T-helper 2 cell treated with Interferon-gamma antibody and Interleukin-4, amounts not matched to agents 100 ng/mL and 5 ng/mL, for 36 hours (primary cell): ENCODE results near the gene TMTC1. TPM values are rescaled to one million over a fixed set of nuclear protein-coding genes. Genes with fewer than 3 reads are reported as not detected.

Source experiments
- intact Hi-C: fragments of 100-400 bp; cut with micrococcal nuclease; formaldehyde crosslinking; loops from one replicate; pipeline ENCODE4 v1.15.1; 2023
- total RNA-seq: library from RNA; stranded (reverse); gene quantifications from 2 replicates; pipeline ENCODE4 v1.2.3, GENCODE V29; 2022

TMTC1 gene
- total RNA-seq, 1 donor from 2014 or later, result 0.39 TPM

- intact Hi-C loops, result no loop called here
Measured at GRCh38 chr12:29617407-29617803, 166.3 kb downstream of the TMTC1 start.

DNA sequence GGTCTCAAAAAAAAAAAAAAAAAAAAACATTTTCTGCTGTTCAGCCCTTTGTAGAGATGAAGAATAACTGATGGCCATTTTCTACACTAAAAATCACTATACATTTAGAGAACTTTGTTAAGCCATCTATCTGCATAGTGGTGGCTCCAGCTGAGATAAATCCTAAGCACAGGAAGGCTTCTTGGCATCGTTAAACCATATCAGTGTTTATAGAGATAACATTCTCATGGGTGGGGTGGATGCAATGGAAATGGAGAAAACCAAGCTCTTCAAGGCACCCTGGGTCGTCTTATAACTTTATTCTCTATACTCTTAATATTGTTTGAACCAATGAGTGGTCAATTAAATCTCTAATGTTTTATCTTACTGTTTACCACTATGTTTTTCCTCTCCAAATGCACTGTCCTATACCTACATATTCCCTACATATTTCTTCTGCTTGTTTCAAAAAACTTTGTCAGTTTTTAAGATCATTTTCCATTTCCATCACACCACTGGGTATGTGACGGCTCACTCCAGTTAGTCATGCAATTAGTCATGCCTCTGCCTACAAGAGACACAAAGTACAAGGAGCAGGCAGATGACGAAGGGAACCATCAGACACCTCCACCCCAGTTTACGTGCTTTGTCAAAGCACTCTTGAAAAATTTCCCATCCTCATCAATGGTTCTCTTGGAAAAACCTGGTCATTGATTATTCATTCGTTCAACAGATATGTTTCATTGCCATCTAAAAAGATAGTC lies 166.9 kb downstream of the TMTC1 start:
- intact Hi-C loops, result no loop called here

- intact Hi-C loops, result no loop called here
Measured at GRCh38 chr12:29614694-29615325, 168.9 kb downstream of the TMTC1 start.

GRCh38 chr12:29612912-29613311 lies 170.8 kb downstream of the TMTC1 start:
- intact Hi-C loops, result no loop called here

GRCh38 chr12:29611906-29612305 lies 171.8 kb downstream of the TMTC1 start:
- intact Hi-C loops, result no loop called here

GRCh38 chr12:29610473-29611170 lies 173.1 kb downstream of the TMTC1 start:
- intact Hi-C loops, result no loop called here

DNA sequence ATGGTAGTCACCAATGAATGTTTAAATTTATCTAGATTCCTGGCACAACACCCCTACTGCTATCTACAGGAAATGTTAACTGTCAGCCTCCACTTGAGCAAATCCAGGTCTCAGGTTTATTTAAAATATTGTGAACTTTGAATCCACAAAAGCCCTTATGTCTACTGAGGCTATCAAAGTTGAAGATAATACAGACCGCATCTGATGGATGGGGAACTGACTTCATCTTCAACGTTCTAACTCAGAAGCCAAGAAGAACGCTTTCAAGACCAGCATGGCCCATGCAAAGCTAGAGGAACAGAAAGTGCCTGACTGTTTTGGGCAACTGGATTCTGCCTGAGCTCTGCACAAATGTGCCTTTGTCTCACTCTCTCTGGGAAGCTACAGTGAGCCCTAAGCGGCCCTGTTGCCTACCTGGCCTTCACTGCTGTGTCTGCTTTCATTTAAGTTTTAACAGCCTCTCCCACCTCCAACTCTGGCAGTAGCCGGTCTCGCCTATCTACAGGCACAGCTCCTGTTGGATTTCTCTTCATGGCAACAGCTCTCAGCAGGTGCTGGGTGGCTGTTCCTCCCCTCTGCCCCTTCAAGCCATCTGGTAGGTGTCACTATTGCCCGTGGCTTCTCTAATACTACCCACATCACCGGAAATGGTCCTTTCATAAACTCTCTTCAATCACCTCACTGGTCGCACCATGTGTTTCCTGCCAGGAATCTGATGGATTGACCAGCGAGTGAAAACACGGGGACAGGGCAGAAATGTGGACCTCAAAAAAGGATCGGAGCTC lies 174.1 kb downstream of the TMTC1 start:
- intact Hi-C loops, result no loop called here

DNA sequence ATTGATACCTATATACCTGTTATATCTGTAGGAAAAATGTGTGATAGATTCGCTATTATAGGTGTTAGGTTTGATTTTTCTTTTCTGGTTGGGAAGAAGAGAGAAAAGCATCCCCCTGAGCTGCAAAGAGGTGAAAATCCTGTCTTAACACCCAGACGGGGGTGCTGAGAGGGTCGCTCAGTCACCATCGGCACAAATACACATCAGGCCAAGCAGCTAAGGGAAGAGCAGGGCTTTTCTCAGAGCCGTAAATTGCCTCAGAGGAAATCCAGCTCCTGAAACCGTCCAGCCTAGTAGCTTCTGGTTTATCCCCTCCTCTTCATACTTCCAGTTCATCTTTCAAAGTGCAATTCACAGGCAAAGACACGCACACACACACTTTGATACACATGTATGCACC lies 175.2 kb downstream of the TMTC1 start:
- intact Hi-C loops, result no loop called here

DNA sequence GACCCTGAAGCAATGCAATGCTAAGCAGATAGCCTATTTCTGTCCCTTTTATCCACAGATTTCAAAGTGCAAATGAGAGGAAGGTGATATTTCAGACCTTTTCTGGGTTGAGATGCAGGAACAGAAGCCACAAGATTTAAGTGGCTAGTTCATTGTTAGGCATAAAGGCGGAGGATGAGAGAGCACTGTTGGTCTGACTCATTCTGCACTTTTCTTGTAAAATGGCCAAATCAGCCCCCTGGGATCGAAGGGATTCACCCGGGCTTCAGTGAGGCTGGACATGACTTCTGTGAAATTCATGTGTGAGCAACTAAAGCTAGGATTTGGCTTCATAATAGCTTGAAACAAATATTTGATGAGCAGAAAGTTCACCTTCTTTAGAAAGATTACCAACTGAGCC lies 184.4 kb downstream of the TMTC1 start:
- intact Hi-C loops, result no loop called here

DNA sequence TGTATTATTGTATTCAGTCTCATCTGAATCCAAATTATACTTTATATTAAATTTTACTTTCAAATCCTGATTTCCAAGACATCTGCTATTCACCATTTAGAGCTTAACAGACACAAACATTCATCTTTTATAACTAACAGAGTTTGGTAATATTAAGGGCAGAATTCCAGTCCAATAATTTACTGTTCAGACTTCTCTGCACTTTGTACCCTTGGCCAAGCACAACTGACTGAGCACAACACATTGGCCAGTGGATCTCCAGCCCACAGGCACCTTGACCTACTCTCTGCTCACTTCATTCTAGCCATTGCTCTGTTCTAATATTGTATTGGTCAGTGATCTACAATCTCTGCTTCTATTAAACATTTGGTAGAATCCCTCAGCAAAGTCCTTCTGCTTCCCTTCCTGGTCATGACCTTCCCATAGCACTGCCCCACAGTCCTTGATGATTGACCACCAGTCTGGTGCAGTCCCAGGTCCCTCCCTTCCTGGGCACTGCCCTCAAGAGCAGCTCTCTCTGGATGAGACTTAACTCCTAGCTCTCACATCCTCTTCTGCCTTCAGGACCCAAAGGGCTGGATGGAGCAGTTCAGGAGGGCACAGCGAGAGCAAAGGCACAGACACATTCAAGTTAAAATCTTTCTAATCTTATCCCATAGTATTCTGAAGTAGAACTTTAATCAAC lies 188.5 kb downstream of the TMTC1 start:
- intact Hi-C loops, result no loop called here

DNA sequence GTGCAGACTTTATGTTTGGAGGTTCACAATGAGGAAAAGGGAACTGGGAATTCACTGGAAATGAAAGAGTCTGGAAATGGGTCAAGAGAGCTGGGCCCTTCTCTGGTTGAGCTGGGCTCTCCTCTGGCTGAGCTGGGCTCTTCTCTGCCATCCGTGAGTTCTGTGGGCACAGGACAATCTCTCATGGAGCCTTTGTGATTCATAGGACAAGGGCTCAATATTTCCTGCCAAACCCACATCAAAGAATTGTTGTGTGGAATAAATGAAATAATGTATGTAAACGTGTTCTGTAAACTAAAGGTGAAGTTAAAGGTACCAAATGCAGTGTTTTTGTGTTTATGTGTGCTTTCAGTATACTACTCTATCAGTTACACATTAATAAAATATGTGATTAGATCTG lies 190.7 kb downstream of the TMTC1 start:
- intact Hi-C loops, result no loop called here

GRCh38 chr12:29591140-29592020 lies 192.4 kb downstream of the TMTC1 start:
- intact Hi-C loops, result no loop called here

DNA sequence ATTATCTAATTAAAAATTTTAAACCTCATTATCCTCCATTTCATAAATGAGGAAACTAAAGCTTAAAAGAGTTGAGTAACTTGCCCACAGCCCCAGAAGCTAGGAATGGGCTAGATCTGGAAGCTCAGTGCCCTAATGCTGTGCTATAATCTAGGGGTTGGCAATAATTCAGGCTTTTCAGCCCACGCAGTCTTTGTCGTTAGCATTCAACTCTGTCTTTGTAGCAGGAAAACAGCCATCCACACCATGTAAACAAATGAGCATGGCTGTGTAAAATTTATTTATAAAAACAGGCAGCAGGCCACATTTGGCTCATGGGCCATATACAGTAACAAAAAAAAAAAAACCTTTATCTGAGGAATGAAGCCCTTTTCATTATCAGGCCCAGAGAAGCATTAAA lies 193.9 kb downstream of the TMTC1 start:
- intact Hi-C loops, result no loop called here

DNA sequence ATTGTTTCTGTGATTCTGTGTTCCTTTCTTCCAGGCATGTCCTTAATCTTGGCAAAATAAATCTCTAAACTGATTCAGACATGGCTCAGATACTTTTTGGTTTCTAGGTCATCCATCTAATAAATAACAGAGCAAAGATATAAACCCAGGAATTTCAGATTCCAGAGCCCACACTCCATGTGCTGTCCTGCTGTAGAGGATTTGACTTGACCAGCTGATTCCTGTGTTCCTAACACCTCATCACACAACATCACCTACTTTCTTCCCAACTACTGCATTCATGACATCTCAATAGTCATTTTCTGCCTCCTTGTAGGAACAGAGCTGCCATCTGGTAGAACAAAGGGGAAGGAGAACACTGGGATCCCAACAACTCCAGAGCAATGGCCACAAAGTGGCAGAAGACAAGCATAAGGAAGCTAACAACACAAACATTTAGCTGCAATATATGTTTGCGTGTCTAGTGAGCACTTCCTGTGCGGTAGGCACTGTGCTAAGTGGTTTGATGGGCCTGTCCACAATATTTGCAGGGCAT lies 194.4 kb downstream of the TMTC1 start:
- intact Hi-C loops, result no loop called here

- intact Hi-C loops, result no loop called here
Measured at GRCh38 chr12:29582677-29583272, 201.0 kb downstream of the TMTC1 start.

DNA sequence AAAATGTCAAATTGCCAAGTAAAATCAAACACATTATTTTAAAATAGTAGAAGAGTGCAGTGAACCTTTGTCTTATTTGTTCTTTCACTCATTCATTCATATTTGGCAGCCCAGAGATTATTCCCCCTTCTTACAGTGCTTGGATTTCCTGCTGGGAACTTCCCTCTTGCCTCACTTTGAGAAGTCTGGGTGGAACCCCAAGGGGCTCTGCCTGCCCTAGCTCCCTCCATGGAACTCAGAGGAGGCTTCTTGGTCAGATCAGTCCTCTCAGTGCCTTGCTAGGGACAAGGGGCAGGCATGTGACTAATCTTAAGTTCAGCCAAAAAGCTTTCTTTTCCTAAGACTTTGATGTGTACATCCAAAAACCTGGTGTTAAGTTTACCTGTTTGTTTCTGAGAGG lies 201.6 kb downstream of the TMTC1 start:
- intact Hi-C loops, result no loop called here

DNA sequence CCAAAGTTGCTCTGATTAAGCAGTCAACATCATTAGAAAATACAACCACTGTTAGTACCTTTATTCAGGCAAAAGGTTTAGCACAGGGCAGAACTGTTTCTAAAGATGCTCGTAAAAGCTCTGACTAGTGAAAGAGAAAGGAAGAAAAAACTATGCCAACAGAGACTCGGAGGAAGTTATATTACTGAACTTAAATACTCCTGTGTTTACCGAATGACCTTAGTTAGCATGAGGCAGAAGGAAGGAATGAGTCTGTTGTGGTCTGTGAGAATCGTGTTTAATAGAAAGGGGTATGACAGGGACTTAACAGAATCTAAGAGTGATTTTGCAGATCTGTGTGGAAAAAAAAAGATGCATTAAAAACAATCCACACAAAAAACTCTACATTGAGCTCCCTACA lies 202.1 kb downstream of the TMTC1 start:
- intact Hi-C loops, result no loop called here

GRCh38 chr12:29580971-29581370 lies 202.8 kb downstream of the TMTC1 start:
- intact Hi-C loops, result no loop called here

- intact Hi-C loops, result no loop called here
Measured at GRCh38 chr12:29578731-29579130, 205.0 kb downstream of the TMTC1 start.

DNA sequence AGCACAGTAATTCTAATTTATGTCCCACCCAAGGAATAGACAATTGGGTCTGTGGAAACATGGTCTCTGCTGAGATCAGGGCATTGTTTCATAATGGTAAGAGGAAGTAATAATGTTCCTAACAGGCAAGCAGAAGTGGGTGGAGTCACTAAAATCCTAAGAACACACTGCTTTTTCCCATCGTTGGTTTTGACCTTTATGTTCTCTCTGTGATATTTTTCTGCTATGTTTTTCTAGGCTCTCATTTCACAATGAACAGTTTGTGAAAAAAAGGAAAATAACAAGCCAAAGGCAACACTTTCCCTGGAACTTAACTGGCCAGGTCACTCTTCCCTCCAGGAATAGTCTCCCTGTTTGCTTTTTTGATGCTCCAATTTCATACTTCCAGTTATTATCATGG lies 205.7 kb downstream of the TMTC1 start:
- intact Hi-C loops, result no loop called here
